Measurements from ENCODE around the gene KICS2. TPM values are rescaled to one million over a fixed set of nuclear protein-coding genes. Genes with fewer than 3 reads are reported as not detected.

The KICS2 gene
- total and polyA plus RNA-seq, 2 of the 13 experiments (the other 11 are each of a cell fraction or from before 2014, with no cell fraction given), result 3.5 to 6.6 TPM

DNA sequence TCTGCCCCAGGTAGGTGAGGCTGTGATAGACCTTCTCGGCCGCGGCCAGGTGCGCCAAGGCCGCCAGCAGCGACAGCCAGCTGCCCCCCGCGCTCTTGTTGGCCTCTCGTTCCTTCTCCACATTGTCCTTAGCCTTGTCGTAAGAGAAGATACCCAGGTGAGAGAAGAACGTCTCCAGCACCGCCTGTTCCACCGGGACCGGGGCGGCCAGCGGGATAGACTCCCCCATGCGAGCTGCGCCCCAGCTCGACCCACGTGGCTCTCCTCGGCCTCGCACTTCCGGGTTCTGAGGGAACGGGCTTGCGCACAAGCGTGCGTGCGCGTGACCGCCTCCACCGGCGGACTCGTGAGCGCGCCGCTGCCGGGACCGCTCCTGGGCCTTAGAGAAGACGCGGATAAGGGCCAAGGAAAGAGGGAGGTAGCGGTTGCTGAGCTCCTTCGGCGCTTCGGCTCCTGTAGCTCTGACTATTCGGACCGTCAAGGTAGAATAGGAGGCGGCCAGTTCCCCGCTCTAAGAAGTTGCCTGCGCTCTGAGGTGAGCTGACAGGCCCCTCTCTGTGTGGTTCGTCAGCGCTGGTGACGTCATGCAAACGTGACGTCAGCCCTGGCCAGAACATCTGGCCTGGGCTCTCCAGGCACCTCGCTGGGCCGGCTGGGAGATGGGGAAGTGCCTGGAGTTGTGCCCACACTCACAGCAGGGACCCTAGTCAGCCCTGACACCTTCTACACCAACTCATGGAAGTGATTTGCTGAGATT lies at the start of gene KICS2 (continued):
- TF ChIP-seq ZNF468 (CRISPR knock-in tag; IDR thresholded peaks at IDR 0.05) (no peak), ZNF335 (CRISPR knock-in tag; IDR thresholded peaks at IDR 0.05) (peak; percentile 77; the same call in 1 of the 2 replicates), SYNCRIP (IDR thresholded peaks at IDR 0.05; ENCODE audit: insufficient read depth, low read depth, low read length) (no peak), CEBPG (CRISPR knock-in tag; IDR thresholded peaks at IDR 0.05) (peak; percentile 35; the same call in 1 of the 2 replicates), ZZZ3 (CRISPR knock-in tag; IDR thresholded peaks at IDR 0.05; ENCODE audit: borderline replicate concordance) (0 out of 2 replicates have a peak, but pooled peaks have one; percentile 32), MAFK (conservative IDR thresholded peaks at IDR 0.05 in 1 of 2, IDR thresholded peaks at IDR 0.05 in 1 of 2; ENCODE audit: low read length in 2 of 2) (no peak), ARNTL (CRISPR knock-in tag; IDR thresholded peaks at IDR 0.05) (no peak), ZNF891 (CRISPR knock-in tag; IDR thresholded peaks at IDR 0.05) (peak; percentile 73; the same call in 1 of the 2 replicates), ZNF816 (CRISPR knock-in tag; IDR thresholded peaks at IDR 0.05; ENCODE audit: borderline replicate concordance) (no peak), ZNF720 (CRISPR knock-in tag; IDR thresholded peaks at IDR 0.05) (0 out of 2 replicates have a peak, but pooled peaks have one; percentile 47), ZNF616 (CRISPR knock-in tag; IDR thresholded peaks at IDR 0.05; ENCODE audit: low read depth) (no peak; the same call in 1 of the 2 replicates), LCORL (IDR thresholded peaks at IDR 0.05) (no peak), LCORL (CRISPR knock-in tag; IDR thresholded peaks at IDR 0.05) (peak; percentile 64; the same call in 1 of the 2 replicates), SMARCC2 (IDR thresholded peaks at IDR 0.05) (no peak), KLF16 (CRISPR knock-in tag; IDR thresholded peaks at IDR 0.05) (peak in 1 of 2 experiments; percentile 88; a peak in 2 of 4 replicates), ZBTB20 (CRISPR knock-in tag; IDR thresholded peaks at IDR 0.05; ENCODE audit: borderline replicate concordance, low read depth) (no peak; the same call in none of the 2 replicates), HIVEP1 (CRISPR knock-in tag; IDR thresholded peaks at IDR 0.05) (0 out of 2 replicates have a peak, but pooled peaks have one; percentile 45), MIXL1 (CRISPR knock-in tag; IDR thresholded peaks at IDR 0.05) (peak; percentile 50), ZNF367 (CRISPR knock-in tag; IDR thresholded peaks at IDR 0.05; ENCODE audit: borderline replicate concordance) (no peak), CC2D1A (CRISPR knock-in tag; IDR thresholded peaks at IDR 0.05) (no peak), RNF2 (conservative IDR thresholded peaks at IDR 0.05; ENCODE audit: low read depth) (peak; percentile 58; the same call in 1 of the 2 replicates)
- TF ChIP-seq, protein P1, sequence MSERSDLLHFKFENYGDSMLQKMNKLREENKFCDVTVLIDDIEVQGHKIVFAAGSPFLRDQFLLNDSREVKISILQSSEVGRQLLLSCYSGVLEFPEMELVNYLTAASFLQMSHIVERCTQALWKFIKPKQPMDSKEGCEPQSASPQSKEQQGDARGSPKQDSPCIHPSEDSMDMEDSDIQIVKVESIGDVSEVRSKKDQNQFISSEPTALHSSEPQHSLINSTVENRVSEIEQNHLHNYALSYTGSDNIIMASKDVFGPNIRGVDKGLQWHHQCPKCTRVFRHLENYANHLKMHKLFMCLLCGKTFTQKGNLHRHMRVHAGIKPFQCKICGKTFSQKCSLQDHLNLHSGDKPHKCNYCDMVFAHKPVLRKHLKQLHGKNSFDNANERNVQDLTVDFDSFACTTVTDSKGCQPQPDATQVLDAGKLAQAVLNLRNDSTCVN (CRISPR knock-in tag; IDR thresholded peaks at IDR 0.05; ENCODE audit: borderline replicate concordance), result no peak; the same call in 1 of the 2 replicates
- TF ChIP-seq, protein P2, sequence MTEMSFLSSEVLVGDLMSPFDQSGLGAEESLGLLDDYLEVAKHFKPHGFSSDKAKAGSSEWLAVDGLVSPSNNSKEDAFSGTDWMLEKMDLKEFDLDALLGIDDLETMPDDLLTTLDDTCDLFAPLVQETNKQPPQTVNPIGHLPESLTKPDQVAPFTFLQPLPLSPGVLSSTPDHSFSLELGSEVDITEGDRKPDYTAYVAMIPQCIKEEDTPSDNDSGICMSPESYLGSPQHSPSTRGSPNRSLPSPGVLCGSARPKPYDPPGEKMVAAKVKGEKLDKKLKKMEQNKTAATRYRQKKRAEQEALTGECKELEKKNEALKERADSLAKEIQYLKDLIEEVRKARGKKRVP (CRISPR knock-in tag; IDR thresholded peaks at IDR 0.05), result peak in 1 of 2 experiments; percentile 18; a peak in 1 of 4 replicates
